HepG2 (cell line): ENCODE measurements around the gene USP19. TPM values are rescaled to one million over a fixed set of nuclear protein-coding genes. Genes with fewer than 3 reads are reported as not detected.
A peak's percentile ranks its signal among the peaks of the same experiment; 100 is the strongest.

Source experiments
- AGO2 ChIP-seq: fragments of 200-400 bp; formaldehyde crosslinking; optimal IDR thresholded peaks from 2 replicates; pipeline ENCODE3; 2017; ENCODE audit warnings: mild to moderate bottlenecking, low read depth, low read length, moderate library complexity
- ARHGAP35 ChIP-seq: sonication (generic); formaldehyde crosslinking; IDR thresholded peaks from 2 replicates; pipeline ENCODE4 v1.9.0; 2022; ENCODE audit warnings: mild to moderate bottlenecking, inconsistent platforms, moderate library complexity, missing genetic modification reagents, borderline replicate concordance
- CBFB ChIP-seq: sonication (generic); formaldehyde crosslinking; IDR thresholded peaks from 2 replicates; pipeline ENCODE4 v1.4.0; 2020; ENCODE audit warnings: missing genetic modification reagents
- CENPT ChIP-seq: sonication (generic); formaldehyde crosslinking; IDR thresholded peaks from 2 replicates; pipeline ENCODE4 v1.8.0; 2022; ENCODE audit warnings: low read depth, mild to moderate bottlenecking, moderate library complexity, missing genetic modification reagents
- FLYWCH1 ChIP-seq: sonication (generic); formaldehyde crosslinking; IDR thresholded peaks from 2 replicates; pipeline ENCODE4 v1.8.1; 2023; ENCODE audit warnings: mild to moderate bottlenecking, missing genetic modification reagents
- GATAD1 ChIP-seq: IDR thresholded peaks from 2 replicates; pipeline ENCODE4 v1.6.1; 2016; ENCODE audit warnings: missing genetic modification reagents, missing compliant biosample characterization
- HCFC1 ChIP-seq: fragments of 150-350 bp; IDR thresholded peaks from 2 replicates; pipeline ENCODE4 v1.6.1; 2014; ENCODE audit warnings: low read depth, low read length
- HNF4G ChIP-seq, 2 experiments: sonication (generic) in 1 of 2; formaldehyde crosslinking in 1 of 2; IDR thresholded peaks; 2 replicates each; pipeline versions ENCODE4 v1.4.0 to v1.6.1; 2011 to 2020; ENCODE audit warnings: borderline replicate concordance in 2 of 2, low read depth in 2 of 2, mild to moderate bottlenecking in 2 of 2, low read length in 1 of 2, missing genetic modification reagents in 1 of 2, moderate library complexity in 1 of 2
- POLR2A ChIP-seq, 2 experiments: IDR thresholded peaks; 2 replicates each; pipeline ENCODE4 v1.6.1; 2011; ENCODE audit warnings: low read depth in 2 of 2, low read length in 2 of 2, mild to moderate bottlenecking in 1 of 2, moderate library complexity in 1 of 2; ENCODE audit not compliant: insufficient read depth in 1 of 2
- PPARG ChIP-seq: conservative IDR thresholded peaks from 2 replicates; pipeline ENCODE4 v1.6.1; 2016; ENCODE audit warnings: missing biosample characterization, missing genetic modification reagents
- RARA ChIP-seq: IDR thresholded peaks from 2 replicates; pipeline ENCODE4 v1.6.1; 2016; ENCODE audit warnings: missing genetic modification reagents, missing compliant biosample characterization
- RELA ChIP-seq: sonication (generic); formaldehyde crosslinking; IDR thresholded peaks from 2 replicates; pipeline ENCODE4 v1.4.0; 2020; ENCODE audit warnings: missing genetic modification reagents
- SIN3B ChIP-seq: fragments of 150-350 bp; IDR thresholded peaks from 2 replicates; pipeline ENCODE4 v1.6.1; 2014; ENCODE audit warnings: low read length
- STAT5B ChIP-seq: sonication (generic); formaldehyde crosslinking; IDR thresholded peaks from 2 replicates; pipeline ENCODE4 v1.4.0; 2020; ENCODE audit warnings: missing genetic modification reagents
- ZKSCAN8 ChIP-seq: IDR thresholded peaks from 2 replicates; pipeline ENCODE4 v1.6.1; 2016; ENCODE audit warnings: borderline replicate concordance, missing genetic modification reagents, missing compliant biosample characterization
- ZNF143 ChIP-seq: sonication (generic); formaldehyde crosslinking; IDR thresholded peaks from 2 replicates; pipeline ENCODE4 v1.4.0; 2020; ENCODE audit warnings: missing genetic modification reagents
- ZNF451 ChIP-seq: sonication (generic); formaldehyde crosslinking; IDR thresholded peaks from 2 replicates; pipeline ENCODE4 v1.5.0; 2020; ENCODE audit warnings: mild to moderate bottlenecking, missing genetic modification reagents
- ZNF670 ChIP-seq: sonication (generic); formaldehyde crosslinking; IDR thresholded peaks from 2 replicates; pipeline ENCODE4 v1.8.0; 2022; ENCODE audit warnings: mild to moderate bottlenecking, missing genetic modification reagents, borderline replicate concordance
- polyA plus RNA-seq, 8 experiments: library from polyadenylated mRNA; depleted of rRNA in 3 of 8; stranded (reverse) in 7 of 8; unstranded in 1 of 8; fragments of >200 nt; fragmentation: Illumina TruSeq in 4 of 8; extraction: Trizol in 4 of 8; gene quantifications; 2 replicates each; pipeline versions ENCODE4 v1.2.1 to v1.2.3, GENCODE V29; 2011 to 2016; ENCODE audit warnings: low read depth in 4 of 8, missing spikeins in 1 of 8, mixed read lengths in 1 of 8; ENCODE audit not compliant: insufficient read depth in 1 of 8
- total RNA-seq, 5 experiments: library from RNA; depleted of rRNA; stranded (reverse); fragments of >200 nt; fragmentation: Illumina TruSeq; extraction: Trizol; gene quantifications; 2 replicates each; pipeline ENCODE4 v1.2.3, GENCODE V29; 2016; ENCODE audit warnings: low read depth in 1 of 5
- TF ChIP-seq, protein P1 (sequence below): IDR thresholded peaks from 2 replicates; pipeline ENCODE4 v1.4.0; 2020; ENCODE audit warnings: mild to moderate bottlenecking, missing genetic modification reagents
- TF ChIP-seq, protein P2 (sequence below): sonication (generic); formaldehyde crosslinking; IDR thresholded peaks from 2 replicates; pipeline ENCODE4 v1.4.0; 2020; ENCODE audit warnings: missing genetic modification reagents, borderline replicate concordance
- TF ChIP-seq, protein P3 (sequence below): sonication (generic); formaldehyde crosslinking; IDR thresholded peaks from 2 replicates; pipeline ENCODE4 v1.4.0; 2020; ENCODE audit warnings: missing genetic modification reagents

The USP19 gene
- total and polyA plus RNA-seq, 2 of the 13 experiments (the other 11 are each of a cell fraction or from before 2014, with no cell fraction given): 28.3 to 31.7 TPM

DNA sequence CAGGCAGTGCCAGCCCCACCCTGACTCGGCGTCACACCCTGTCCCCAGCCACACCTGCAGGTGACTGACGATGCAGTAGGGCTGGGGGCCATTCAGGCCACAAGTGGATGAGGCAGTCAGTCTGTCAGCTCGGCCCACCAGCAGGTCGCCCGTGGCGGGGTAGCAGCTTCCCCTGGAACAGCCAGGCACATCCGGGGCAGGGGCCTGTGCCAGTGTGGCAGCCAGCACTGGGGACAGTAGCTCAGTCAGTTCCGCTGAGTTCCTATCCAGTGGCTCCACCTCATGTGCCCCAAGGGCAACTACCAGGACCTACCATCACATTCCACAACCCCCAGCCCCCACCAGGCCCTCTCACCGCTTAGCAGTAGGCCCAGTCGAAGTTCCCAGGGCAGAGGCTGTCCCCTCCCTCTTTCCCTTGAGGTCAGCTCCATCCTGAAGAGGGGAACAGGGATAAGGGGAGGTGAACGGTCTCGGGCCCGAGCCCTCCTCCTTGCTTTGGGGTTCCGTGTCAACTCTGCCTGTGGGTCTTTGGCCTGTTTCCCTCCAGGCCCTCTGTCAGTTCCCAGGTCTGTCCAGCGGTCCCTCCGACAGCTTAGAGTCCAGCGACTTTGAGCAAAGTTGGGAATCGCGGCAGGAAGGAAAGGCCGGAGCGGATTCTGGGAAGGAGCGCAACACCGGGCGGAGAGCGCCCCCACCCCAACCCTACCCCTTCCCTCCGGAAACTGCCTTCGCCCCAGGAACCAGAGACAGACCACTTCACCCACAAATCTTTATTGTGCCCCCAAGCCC is 12.0 kb upstream of the USP19 start, which contains the start of gene LAMB2 (continued):
- no peak for TF ChIP-seq ZNF451 (CRISPR knock-in tag)
- no peak for TF ChIP-seq HCFC1
- TF ChIP-seq RELA: no peak
- TF ChIP-seq STAT5B (CRISPR knock-in tag): no peak
- TF ChIP-seq RARA (CRISPR knock-in tag): no peak
- no peak for TF ChIP-seq ZNF143 (CRISPR knock-in tag)
- TF ChIP-seq CBFB (CRISPR knock-in tag): peak; percentile 78
- TF ChIP-seq HNF4G (IDR thresholded peaks at IDR 0.05; ENCODE audit: borderline replicate concordance, low read depth, low read length): peak; percentile 33; the same call in 1 of the 2 replicates
- no peak for TF ChIP-seq HNF4G (CRISPR knock-in tag; IDR thresholded peaks at IDR 0.05; ENCODE audit: borderline replicate concordance, low read depth)
- no peak for TF ChIP-seq SIN3B
- TF ChIP-seq PPARG (CRISPR knock-in tag): no peak
- TF ChIP-seq, protein P1, sequence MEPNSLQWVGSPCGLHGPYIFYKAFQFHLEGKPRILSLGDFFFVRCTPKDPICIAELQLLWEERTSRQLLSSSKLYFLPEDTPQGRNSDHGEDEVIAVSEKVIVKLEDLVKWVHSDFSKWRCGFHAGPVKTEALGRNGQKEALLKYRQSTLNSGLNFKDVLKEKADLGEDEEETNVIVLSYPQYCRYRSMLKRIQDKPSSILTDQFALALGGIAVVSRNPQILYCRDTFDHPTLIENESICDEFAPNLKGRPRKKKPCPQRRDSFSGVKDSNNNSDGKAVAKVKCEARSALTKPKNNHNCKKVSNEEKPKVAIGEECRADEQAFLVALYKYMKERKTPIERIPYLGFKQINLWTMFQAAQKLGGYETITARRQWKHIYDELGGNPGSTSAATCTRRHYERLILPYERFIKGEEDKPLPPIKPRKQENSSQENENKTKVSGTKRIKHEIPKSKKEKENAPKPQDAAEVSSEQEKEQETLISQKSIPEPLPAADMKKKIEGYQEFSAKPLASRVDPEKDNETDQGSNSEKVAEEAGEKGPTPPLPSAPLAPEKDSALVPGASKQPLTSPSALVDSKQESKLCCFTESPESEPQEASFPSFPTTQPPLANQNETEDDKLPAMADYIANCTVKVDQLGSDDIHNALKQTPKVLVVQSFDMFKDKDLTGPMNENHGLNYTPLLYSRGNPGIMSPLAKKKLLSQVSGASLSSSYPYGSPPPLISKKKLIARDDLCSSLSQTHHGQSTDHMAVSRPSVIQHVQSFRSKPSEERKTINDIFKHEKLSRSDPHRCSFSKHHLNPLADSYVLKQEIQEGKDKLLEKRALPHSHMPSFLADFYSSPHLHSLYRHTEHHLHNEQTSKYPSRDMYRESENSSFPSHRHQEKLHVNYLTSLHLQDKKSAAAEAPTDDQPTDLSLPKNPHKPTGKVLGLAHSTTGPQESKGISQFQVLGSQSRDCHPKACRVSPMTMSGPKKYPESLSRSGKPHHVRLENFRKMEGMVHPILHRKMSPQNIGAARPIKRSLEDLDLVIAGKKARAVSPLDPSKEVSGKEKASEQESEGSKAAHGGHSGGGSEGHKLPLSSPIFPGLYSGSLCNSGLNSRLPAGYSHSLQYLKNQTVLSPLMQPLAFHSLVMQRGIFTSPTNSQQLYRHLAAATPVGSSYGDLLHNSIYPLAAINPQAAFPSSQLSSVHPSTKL (CRISPR knock-in tag): peak; percentile 12; the same call in 1 of the 2 replicates
- TF ChIP-seq CENPT (CRISPR knock-in tag): no peak
- TF ChIP-seq, protein P2, sequence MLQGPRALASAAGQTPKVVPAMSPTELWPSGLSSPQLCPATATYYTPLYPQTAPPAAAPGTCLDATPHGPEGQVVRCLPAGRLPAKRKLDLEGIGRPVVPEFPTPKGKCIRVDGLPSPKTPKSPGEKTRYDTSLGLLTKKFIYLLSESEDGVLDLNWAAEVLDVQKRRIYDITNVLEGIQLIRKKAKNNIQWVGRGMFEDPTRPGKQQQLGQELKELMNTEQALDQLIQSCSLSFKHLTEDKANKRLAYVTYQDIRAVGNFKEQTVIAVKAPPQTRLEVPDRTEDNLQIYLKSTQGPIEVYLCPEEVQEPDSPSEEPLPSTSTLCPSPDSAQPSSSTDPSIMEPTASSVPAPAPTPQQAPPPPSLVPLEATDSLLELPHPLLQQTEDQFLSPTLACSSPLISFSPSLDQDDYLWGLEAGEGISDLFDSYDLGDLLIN (CRISPR knock-in tag): no peak; the same call in 1 of the 2 replicates
- TF ChIP-seq ZKSCAN8: no peak
- TF ChIP-seq POLR2A (IDR thresholded peaks at IDR 0.05; ENCODE audit: insufficient read depth in 1 of 2, low read depth in 2 of 2, low read length in 2 of 2): peak; percentile 52 to 82; a peak in 2 of 4 replicates
- TF ChIP-seq FLYWCH1 (CRISPR knock-in tag): no peak
- TF ChIP-seq, protein P3, sequence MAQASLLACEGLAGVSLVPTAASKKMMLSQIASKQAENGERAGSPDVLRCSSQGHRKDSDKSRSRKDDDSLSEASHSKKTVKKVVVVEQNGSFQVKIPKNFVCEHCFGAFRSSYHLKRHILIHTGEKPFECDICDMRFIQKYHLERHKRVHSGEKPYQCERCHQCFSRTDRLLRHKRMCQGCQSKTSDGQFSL (CRISPR knock-in tag): 0 out of 2 replicates have a peak, but pooled peaks have one; percentile 21
- peak; percentile 50; the same call in 1 of the 2 replicates for TF ChIP-seq ZNF670
- TF ChIP-seq AGO2: peak; percentile 58
- TF ChIP-seq GATAD1 (CRISPR knock-in tag): no peak
- TF ChIP-seq ARHGAP35 (CRISPR knock-in tag): no peak
